Left lobe of liver (tissue), 2 donors: ENCODE measurements around the gene PRKRIP1. TPM values are rescaled to one million over a fixed set of nuclear protein-coding genes. Genes with fewer than 3 reads are reported as not detected.
"Not testable (repeated sequence)": the region's sequence is repeated elsewhere in the genome, so short reads cannot be mapped to it uniquely, and the experiment has no call there.

Experiments
- ATAC-seq: fragments of 200-7000 bp; cut with Tn5 transposase; one replicate; pipeline ENCODE4 v1.9.1; 2020; ENCODE audit warnings: mild to moderate bottlenecking, moderate library complexity
- DNase-seq: peaks from one replicate; pipeline ENCODE4 v3.0.0-alpha.2; 2020; ENCODE audit warnings: low spot score
- total RNA-seq: library from RNA; stranded (reverse); gene quantifications from one replicate; pipeline ENCODE4 v1.2.1, GENCODE V29; 2021
- donor health status: DM: no; HTN: no; CAD: no; lungs with moderate emphysema.
- donor health status: DM: no; HTN: yes; CAD: no.

The PRKRIP1 gene
- total RNA-seq, 1 donor from 2014 or later, result 10.8 TPM

DNA sequence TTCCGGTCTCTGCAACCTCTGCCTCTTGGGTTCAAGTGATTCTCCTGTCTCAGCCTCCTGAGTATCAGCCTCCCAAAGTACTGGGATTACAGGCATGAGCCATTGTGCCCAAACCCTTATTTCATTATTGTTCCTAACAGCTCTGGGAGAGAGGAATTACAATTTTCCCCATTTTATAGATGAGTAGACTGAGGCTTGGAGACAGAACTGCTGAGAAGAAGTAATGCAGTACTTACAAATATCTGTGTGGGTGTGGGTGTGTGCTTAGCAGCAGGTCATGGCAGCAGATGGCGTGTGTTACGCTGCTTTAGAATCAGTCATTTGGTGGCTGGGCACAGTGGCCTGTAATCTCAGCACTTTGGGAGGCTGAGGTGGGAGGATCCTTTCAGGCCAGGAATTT, 7.4 kb downstream of the PRKRIP1 start:
- no peak for ATAC-seq
- no peak for DNase-seq

DNA sequence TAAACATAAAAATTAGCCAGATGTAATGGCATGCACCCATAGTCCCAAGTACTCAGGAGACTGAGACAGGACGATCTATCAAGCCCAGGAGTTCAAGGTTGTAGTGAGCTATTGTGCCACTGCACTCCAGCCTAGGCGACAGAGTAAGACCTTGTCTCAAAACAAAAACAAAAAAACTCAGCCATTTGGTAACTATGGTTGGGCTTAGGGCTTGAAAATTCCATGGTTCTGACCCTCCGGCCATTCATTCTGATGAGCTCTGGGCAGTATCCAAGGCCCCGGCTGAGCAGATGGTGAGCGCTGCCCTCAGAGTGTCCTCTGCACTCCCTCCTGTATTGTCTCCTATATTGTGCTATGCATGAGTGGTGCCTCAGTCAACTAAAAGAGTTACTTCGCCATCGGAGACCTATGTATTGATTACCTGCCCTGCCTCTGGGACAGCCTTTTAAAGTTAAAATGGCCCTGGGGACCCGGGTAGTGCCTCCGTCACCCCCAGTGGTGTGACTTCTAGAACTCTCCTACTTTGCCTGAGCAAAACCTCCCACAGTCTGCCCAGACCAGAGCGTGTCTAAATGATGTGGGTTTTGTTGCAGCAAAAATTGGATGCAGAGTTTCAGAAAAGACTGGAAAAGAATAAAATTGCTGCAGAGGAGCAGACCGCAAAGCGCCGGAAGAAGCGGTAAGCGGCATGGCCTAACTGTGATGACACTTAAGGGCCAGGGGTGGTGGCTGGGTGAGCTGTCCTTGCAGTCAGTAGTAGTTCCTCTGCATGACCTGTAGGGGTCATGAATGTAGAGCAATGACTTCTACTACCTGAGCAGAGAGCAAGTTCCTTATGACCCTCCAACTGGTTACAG, 8.1 kb downstream of the PRKRIP1 start:
- ATAC-seq, result peak; percentile 98
- DNase-seq, result no peak

DNA sequence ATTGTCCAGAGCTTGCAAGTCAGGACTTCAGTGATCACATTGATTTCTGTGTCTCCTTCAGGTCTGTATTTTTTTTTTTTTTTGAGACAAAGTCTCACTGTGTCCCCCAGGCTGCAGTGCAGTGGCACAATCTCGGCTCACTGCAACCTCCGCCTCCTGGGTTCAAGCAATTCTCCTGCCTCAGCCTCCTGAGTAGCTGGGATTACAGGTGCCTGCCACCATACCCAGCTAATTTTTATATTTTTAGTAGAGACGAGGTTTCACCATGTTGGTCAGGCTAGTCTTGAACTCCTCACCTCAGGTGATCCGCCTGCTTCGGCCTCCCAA, 8.7 kb downstream of the PRKRIP1 start:
- DNase-seq, ATAC-seq: not testable (repeated sequence)

DNA sequence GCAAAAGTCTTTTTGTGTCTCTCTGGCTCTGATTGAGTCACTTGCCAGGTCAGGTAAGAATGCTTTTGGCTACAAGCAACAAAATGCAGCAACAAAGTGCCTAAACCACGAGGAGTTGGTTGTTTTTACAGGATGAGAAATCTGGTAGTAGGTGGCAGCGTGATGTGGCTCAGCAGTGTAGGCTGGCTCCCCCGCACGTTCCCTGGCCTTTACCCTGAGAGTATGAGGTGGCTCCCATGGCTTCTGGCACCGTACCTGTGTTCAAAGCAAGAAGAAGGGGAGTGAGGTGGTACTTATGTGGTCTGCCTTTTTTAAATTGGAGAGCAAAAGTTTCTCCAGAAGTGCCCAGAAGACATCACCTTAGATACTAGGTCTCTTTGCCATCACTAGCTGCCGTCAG, 11.7 kb downstream of the PRKRIP1 start:
- ATAC-seq, result no peak
- no peak for DNase-seq

DNA sequence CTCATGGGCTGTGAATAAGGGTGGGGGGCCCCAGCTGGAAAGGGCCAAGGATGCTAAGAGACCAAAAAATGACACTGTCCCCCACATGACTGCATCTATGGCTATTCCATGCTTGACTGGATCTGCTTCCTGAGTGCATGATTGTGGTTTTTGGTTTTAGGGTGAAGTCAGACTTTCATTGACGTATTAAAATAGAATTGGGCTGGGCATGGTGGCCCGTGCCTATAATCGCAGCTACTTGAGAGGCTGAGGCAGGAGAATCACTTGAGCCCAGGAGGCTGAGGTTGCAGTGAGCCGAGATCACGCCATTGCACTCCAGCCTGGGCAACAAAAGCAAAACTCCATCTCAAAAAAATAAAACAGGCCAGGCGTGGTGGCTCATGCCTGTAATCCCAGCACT, 12.4 kb downstream of the PRKRIP1 start:
- ATAC-seq, DNase-seq: not testable (repeated sequence)

DNA sequence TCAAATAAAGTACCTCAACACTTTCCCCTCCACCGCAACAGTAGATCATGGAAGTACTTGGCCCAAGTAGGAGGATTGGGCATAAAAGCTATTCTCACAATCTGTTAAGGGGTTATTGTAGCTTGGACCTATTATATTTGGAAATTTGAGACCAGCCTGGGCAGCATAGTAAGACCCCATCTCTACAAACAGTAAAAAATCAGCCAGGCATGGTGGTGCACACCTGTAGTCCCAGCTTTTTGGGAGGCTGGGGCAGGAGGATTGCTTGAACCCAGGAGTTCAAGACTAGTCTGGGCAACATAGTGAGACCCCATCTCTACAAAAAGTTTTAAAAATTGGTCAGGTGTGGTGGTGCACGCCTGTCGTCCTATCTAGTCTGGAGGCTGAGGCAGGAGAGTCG, 13.2 kb downstream of the PRKRIP1 start:
- ATAC-seq, result no peak
- DNase-seq, result no peak

DNA sequence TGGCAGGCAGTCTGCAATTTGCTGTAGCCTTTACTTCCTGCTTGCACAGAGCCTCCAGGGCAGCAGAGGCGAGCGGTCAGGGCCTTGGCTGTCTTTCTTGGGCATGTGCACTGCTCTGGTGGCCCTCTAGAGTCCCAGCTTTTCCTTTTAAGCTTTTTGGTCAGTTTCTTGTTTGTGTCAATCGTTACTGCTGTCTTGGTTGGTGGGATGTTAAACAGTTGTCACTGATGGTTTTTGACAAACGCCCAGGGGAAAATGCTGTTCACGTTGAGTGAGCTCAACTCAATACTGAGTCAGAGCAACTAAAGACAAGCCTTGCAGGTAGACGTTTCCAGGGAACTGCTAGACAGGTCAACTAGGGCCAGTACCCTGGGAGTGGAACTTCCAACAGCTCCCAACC, 14.0 kb downstream of the PRKRIP1 start:
- no peak for DNase-seq
- no peak for ATAC-seq

DNA sequence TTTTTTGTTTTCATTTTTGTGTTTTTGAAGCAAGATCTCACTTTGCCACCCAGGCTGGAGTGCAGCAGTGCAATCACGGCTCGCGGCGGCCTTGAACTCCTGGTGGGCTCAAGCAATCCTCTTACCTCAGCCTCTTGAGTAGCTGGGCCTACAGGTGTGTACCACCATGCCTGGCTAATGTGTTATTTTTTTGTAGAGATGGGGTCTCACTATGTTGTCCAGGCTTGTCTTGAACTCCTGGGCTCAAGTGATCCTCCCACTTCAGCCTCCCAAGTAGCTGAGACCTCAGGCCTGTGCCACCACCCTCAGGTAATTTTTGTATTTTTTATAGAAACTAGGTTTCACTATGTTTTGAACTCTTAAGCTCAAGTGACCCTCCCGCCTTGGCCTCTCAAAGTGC, 14.8 kb downstream of the PRKRIP1 start:
- DNase-seq (no peak), ATAC-seq (no peak)

DNA sequence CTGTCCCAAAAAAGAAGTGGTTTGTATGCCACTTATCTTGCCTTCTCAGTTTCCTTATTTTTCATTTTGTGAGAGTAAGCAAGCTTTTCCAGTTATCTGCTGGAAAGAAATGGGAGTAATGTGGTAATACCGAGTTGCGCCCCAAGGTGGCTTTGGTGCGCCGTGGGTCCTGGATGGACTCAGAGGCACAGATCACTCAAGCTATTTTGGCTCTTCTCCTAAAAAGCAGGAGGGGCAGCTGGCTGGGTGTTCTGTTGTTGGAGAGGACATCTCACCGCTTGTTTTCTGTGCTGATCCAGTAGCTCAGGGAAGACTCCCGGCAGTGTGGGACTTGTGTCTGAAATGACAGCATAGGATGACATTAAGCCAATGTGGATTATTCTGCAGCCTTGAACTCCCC, 16.4 kb downstream of the PRKRIP1 start:
- peak; percentile 87 for ATAC-seq

DNA sequence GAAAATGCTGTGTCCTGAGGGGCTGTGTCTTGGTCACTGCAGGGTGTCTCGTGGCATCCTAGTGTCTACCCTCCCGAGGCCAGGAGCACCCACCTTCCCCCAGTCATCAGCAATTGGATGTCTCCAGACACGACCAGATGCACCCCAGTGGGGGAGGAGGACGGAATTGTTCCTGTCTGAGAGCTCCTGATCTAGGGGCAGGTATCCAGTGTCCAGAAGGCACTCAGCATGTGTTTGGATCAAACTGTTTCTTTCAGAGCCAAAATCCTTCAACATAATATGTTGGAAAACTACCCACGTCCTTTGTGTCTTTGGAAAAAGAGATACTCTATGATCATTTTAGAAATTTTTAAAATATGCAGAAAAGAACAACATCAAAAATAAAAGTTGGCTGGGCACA, 16.9 kb downstream of the PRKRIP1 start:
- ATAC-seq (no peak), DNase-seq (no peak)

More for the DNA sequence above, 16.4 kb downstream of the PRKRIP1 start:
- DNase-seq, result no peak

DNA sequence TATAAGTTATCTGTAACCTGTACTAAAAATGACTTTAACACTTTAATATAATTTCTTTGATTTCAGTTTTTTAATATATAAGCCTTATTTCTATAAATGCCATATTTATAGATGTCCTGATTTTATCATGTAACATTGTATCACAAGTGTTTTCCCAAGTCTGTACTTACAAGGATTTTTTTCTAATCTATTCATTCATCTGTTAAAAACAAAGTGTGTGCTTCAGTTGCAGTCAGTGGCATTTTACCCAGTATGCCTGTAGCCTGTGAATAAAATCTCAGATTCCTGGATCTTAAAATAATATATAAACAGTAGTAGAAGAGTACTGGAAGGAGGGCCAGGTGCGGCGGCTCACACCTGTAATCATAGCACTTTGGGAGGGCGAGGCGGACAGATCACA, 17.4 kb downstream of the PRKRIP1 start:
- ATAC-seq (no peak), DNase-seq (no peak)

DNA sequence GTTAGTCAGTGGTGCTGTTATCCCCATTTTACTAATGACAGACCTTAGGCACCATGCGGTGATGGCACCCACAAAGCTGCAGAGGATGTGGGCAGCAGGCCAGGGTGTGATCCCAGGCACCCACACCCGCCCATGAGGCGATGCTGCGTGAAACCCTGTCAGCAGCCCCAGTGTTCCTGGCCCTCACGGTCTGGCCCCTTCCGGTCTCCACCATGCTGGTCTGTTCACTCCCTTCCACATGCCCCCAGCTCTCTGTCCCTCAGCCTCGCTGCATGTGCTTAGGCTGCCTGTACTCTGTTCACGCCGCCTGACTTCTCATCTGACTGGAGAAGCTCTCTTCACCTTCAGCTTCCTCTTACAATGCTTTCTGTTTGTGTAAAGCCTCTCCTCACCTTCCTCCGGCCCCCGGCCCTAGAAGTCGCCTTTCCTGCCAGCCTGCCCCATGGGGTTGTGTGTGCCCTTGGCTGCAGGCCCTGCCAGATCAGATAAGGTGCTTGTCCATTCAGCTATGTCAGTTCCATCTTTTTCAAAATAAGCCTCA, 19.6 kb downstream of the PRKRIP1 start:
- no peak for DNase-seq
- ATAC-seq, result peak; percentile 10

DNA sequence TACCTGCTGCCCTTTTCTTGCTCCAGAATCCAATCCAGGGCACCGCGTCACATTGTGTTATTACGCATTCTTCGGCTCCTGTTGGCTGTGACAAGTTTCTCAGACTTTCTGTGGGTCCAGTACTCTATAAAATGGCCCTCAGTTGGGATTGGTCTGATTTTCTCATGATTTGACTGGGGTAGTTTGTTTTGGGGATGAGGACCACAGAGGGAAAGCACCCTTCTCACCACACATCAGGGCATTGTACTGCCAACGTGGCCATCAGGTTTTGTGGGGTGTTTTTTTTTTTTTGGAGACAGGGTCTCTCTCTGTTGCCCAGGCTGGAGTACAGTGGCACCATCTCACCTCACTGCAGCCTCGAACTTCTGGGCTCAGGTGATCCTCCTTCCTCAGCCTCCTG, 20.2 kb downstream of the PRKRIP1 start:
- ATAC-seq (no peak), DNase-seq (no peak)

DNA sequence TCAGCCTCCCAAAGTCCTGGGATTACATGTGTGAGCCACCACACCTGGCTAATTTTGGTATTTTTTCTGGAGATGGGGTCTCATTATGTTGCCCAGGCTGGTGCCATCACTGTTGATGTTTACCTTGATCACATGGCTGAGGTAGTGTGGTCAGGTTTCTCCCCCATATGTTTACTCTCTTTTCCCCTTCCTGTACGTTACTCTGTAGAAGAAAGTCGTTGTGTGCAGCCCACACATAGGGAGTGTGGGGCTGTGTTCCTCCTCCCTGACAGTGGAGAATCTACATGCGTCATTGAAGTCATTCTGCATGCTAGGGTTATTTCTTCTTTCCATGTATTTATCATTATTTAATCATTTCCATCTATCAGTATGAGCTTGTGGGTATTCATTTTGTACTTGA, 20.9 kb downstream of the PRKRIP1 start:
- DNase-seq (no peak), ATAC-seq (no peak)

DNA sequence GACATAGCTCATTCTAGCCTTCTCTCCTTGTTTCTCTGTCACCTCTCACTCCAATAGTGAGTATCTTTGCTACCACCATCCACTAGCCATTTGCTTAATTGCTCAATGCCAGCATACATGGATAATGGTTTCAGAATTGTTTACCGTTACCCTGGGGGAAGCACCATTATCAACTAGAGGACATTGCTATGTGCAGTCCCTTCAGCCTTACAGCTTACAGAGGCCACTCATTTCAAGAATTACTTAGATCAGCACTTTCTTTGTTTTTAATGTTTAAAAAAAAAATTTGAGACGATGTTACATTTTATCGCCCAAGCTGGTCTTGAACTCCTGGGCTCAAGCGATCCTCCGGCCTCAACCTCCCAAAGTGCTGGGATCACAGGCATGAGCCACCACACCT, 22.4 kb downstream of the PRKRIP1 start:
- DNase-seq (no peak), ATAC-seq (no peak)

DNA sequence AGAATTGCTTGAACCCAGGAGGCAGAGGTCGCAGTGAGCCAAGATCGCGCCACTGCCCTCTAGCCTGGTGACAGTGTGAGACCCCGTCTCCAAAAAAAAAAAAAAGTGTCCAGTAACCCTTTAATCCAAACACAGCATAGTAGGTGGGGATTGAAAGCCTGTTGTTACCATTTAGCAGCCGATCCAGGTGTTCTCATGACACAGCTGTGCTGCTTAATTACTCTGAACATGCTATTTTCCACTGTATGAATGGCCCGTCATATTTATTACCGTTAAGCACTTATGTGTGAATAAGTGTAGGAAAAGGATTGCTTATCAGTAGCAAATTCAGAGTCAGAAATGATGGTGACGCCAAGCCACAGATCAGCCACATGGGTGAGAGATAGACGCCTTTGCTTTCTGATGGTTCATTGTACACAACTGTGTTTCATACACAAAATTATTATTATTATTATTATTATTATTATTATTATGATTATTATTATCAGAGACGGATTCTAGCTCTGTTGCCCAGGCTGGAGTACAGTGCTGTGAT, 25.6 kb downstream of the PRKRIP1 start:
- no peak for ATAC-seq
- no peak for DNase-seq

DNA sequence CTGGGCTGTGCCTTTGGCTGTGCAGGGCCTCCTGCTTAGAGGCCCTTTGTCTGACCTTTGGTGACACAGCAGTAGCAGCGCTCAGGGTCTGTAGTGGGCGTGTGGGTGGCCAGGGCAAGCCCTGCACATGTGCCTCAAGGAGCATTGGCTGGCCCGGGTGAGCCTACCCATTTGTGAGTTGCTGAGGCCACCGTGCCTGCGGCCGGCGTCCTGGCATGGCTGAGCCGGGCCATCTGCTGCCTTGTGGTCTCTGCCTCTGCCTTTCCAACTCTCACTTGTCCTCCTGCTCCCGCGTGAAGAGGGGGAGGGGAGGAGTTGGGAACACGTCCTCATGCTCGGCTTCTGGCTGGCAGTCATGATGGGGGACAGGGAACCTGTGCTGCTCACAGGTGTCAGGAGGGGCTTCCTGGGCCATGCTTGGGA, 28.0 kb downstream of the PRKRIP1 start:
- no peak for ATAC-seq

DNA sequence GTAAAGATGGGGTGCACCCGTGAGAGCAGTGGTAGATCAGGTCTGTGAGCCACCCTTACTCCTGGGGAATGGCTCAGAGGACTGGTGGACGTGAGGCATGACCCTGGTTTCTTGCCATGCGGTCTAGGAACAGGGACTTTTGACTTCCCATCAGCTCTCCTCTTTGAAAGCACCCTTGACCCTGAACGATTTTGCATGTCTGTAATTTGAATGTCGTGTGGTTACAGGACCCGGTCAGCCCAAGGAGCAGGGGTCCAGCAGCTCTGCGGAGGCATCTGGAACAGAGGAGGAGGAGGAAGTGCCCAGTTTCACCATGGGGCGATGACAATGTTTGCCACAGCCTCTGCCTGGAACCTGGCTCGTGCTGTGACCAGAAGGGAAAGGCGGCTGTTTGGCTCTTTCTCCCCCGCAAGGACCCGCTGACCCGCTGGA, 28.6 kb downstream of the PRKRIP1 start:
- DNase-seq, result no peak
- no peak for ATAC-seq

More for the DNA sequence above, 28.0 kb downstream of the PRKRIP1 start:
- no peak for DNase-seq

DNA sequence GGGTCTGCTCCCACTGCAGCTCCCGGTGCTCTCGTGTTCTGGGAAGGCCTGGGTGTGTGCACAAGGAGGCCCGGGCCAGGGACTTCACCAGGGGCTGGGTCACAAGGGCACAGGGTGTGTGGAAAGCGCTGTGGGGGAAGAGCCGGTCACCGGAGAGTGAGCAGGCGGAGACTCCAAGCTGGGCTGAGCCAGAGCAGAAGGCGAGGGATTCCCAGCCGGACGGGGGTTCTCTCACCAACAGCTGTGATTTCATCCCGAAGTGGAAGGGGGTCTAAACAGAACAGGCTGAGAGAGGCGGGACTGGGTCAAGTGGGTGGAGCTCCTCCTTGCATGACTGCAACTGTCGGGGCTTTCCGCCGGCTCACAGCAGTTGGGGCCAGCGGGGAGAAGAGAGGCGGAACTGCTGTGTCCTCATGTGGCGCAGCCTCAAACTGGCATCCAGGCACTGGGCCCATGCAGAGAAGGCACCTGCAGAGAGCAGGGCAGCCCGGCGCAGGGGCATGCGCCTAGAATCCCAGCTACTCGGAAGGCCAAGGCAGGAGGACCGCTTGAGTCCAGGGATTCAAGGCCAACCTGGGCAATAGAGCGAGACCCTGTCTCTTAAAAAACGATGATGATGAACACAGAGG, 29.6 kb downstream of the PRKRIP1 start:
- DNase-seq, result no peak
- ATAC-seq, result peak; percentile 61

DNA sequence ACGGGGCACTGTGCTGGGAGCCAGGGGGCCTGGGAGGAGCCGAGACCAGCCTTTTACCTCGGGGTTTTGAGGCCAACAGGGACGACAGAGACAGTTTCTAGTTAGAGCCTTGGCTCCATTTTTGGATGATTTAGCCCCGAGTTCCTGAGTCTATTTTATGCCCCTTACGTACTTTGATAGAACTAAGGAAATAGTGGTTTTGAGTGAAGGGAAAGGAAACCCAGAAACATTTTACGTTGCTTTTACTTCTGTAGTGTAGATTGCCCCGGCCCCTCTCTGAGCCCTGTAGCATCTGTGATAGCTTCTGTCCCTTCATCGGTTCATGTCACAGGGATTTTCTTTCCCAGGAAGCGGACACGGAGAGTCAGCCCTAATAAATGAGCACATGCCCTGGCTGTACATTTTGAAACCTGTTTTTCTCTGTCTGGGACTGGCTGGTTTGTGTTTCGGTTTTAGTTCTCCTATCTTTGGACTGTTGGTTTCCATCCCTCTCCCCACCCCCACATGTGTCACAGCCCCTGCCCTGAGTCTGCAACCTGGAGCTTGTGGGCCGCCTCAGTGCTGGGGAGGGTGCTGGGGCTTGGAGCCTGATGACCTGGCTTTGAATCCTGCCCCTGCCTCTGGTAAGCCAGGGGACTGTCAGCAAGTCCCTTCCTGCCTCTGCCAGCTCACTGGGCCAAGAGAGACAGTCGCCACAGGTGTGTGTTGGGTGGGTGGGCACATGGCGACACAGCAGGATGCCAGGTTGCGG, 30.3 kb downstream of the PRKRIP1 start:
- DNase-seq (no peak), ATAC-seq (peak; percentile 37)

DNA sequence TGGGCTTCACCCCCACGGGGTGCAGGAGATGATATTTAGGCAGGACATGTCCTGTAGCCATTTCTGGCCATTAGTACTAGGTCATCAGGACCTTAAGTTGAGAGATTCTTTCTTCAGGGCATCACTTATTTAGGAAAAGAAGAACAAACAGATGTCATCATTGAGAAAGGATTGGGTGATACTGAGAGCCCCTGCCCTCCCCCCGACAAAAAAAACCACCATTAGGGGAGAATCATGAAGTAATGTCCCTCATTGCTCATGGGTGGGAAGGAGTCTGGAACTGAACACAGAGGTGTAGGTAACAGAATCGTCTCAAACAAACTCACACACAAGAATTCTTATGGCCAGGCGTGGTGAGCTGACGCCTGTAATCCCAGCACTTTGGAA, 30.8 kb downstream of the PRKRIP1 start:
- DNase-seq (no peak), ATAC-seq (no peak)
